GM19324 (cell line): ENCODE results near the gene FCGR2B.
A peak's percentile ranks its signal among the peaks of the same experiment; 100 is the strongest.
"Not testable (repeated sequence)": the region's sequence is repeated elsewhere in the genome, so short reads cannot be mapped to it uniquely, and the experiment has no call there.

Source experiments
- ATAC-seq: cut with Tn5 transposase; IDR thresholded peaks from one replicate; pipeline ENCODE4 v1.9.1; 2021; ENCODE audit warnings: mild to moderate bottlenecking, moderate library complexity; ENCODE audit not compliant: unreplicated experiment, low FRiP score

Gene FCGR2B

GRCh38 chr1:161644855-161645254 lies 18.1 kb upstream of the FCGR2B start:
- not testable (repeated sequence) for ATAC-seq

- ATAC-seq: not testable (repeated sequence)
Observed at GRCh38 chr1:161647507-161648360, 15.2 kb upstream of the FCGR2B start.

GRCh38 chr1:161653541-161653940 lies 9.4 kb upstream of the FCGR2B start:
- ATAC-seq: not testable (repeated sequence)

GRCh38 chr1:161653971-161654370 lies 9.0 kb upstream of the FCGR2B start:
- ATAC-seq: not testable (repeated sequence)

GRCh38 chr1:161658524-161658923 lies 4.4 kb upstream of the FCGR2B start:
- not testable (repeated sequence) for ATAC-seq

- not testable (repeated sequence) for ATAC-seq
Observed at GRCh38 chr1:161661660-161662311, 1.2 kb upstream of the FCGR2B start.

- peak; percentile 16 for ATAC-seq
Observed at GRCh38 chr1:161663569-161663968, 626 bp downstream of the FCGR2B start.

- not testable (repeated sequence) for ATAC-seq
Observed at GRCh38 chr1:161664689-161665088, 1.7 kb downstream of the FCGR2B start.

- not testable (repeated sequence) for ATAC-seq
Observed at GRCh38 chr1:161671045-161672020, 8.4 kb downstream of the FCGR2B start.

GRCh38 chr1:161673437-161673836 lies 10.5 kb downstream of the FCGR2B start:
- not testable (repeated sequence) for ATAC-seq

- ATAC-seq: not testable (repeated sequence)
Observed at GRCh38 chr1:161674447-161674846, 11.5 kb downstream of the FCGR2B start.

GRCh38 chr1:161674908-161675307 lies 12.0 kb downstream of the FCGR2B start:
- ATAC-seq: not testable (repeated sequence)

- no peak for ATAC-seq
Observed at GRCh38 chr1:161676441-161676840, 13.5 kb downstream of the FCGR2B start.

- ATAC-seq: no peak
Observed at GRCh38 chr1:161676958-161677689, 14.2 kb downstream of the FCGR2B start.

GRCh38 chr1:161678500-161678899 lies 15.6 kb downstream of the FCGR2B start:
- no peak for ATAC-seq

GRCh38 chr1:161681879-161682278 lies 18.9 kb downstream of the FCGR2B start:
- ATAC-seq: no peak

- ATAC-seq: no peak
Observed at GRCh38 chr1:161688946-161689345, 26.0 kb downstream of the FCGR2B start.

GRCh38 chr1:161691846-161692245 lies 28.9 kb downstream of the FCGR2B start:
- no peak for ATAC-seq

- not testable (repeated sequence) for ATAC-seq
Observed at GRCh38 chr1:161693020-161693712, 30.2 kb downstream of the FCGR2B start.
